Measurements from ENCODE around the gene IGSF21. TPM values are rescaled to one million over a fixed set of nuclear protein-coding genes. Genes with fewer than 3 reads are reported as not detected.

The IGSF21 gene
- total and polyA plus RNA-seq, 11 donors = 0.54 to 2.2 (median 0.94) TPM; not detected in 1

- no peak for TF ChIP-seq POLR2A (IDR thresholded peaks at IDR 0.05)
- TF ChIP-seq, protein P1, sequence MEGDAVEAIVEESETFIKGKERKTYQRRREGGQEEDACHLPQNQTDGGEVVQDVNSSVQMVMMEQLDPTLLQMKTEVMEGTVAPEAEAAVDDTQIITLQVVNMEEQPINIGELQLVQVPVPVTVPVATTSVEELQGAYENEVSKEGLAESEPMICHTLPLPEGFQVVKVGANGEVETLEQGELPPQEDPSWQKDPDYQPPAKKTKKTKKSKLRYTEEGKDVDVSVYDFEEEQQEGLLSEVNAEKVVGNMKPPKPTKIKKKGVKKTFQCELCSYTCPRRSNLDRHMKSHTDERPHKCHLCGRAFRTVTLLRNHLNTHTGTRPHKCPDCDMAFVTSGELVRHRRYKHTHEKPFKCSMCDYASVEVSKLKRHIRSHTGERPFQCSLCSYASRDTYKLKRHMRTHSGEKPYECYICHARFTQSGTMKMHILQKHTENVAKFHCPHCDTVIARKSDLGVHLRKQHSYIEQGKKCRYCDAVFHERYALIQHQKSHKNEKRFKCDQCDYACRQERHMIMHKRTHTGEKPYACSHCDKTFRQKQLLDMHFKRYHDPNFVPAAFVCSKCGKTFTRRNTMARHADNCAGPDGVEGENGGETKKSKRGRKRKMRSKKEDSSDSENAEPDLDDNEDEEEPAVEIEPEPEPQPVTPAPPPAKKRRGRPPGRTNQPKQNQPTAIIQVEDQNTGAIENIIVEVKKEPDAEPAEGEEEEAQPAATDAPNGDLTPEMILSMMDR (IDR thresholded peaks at IDR 0.05) = no peak
- H3K36me3 ChIP-seq = no peaks in the 10 kb centered on the region
- H3K27me3 ChIP-seq = peaks cover 0 to 39% (median 0%) of the 10 kb centered on the region in 9 donors
- ATAC-seq (no peak), DNase-seq (no peak)
- H3K4me1 ChIP-seq = no peaks in the 10 kb centered on the region
- no peak overlapping the region for H3K4me3 ChIP-seq
- intact Hi-C loops (cut with DNase I) = no loop called here
- WGBS, 4 donors = 51 to 59% (median 56%) methylated on average over 3 of the region's 3 CpGs
- H3K9me3 ChIP-seq = peaks cover 0 to 4% (median 0%) of the 10 kb centered on the region in 12 donors
- no peak overlapping the region for H3K27ac ChIP-seq
Observed at GRCh38 chr1:18417316-18418269, 310.0 kb downstream of the IGSF21 start.

DNA sequence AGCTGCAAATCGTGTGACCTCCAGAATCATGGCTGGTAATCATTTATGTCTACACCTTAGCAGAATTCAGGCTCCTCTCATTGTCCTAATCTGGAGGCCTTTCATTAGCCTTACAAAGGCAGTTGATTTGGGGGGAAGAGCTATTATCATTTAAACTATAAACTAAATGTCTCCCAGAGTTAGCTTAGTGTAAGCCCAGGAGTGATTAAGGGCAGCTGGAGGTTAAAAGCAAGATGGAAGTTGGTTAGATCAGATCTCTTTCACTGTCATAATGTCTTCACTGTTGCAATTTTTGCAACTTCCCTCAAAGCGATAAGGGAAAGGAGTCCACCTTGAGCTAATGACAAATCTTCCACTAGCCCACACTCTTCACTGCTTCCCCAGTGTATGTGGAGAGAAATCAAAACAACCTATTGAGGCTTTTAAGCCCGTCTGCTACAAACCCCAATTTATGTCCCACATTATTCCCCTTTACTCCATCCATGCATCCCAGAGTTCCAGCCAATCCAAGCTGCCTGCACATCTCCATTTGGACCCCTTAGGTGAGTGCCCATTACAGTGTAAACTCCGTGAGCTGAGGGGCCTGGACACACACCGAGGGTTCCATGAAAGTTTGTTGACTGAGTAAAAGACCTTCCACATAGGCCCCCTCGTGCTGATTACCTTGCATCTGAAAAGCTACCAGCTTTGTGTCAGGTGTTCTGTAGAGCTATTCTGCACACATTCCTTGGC is 311.7 kb downstream of the IGSF21 start:
- H3K27me3 ChIP-seq = peaks cover 0 to 44% (median 0%) of the 10 kb centered on the region in 9 donors
- no peak for TF ChIP-seq POLR2A (IDR thresholded peaks at IDR 0.05)
- TF ChIP-seq, protein P1 (IDR thresholded peaks at IDR 0.05) = no peak
- ATAC-seq (no peak), DNase-seq (no peak)
- no peak overlapping the region for H3K27ac ChIP-seq
- 61 to 69% (median 63%) methylated on average over 6 of the region's 6 CpGs for WGBS, 4 donors
- H3K4me1 ChIP-seq = no peaks in the 10 kb centered on the region
- no peaks in the 10 kb centered on the region for H3K36me3 ChIP-seq
- H3K4me3 ChIP-seq = no peak overlapping the region
- intact Hi-C loops (cut with DNase I) = no loop called here
- H3K9me3 ChIP-seq = no peaks in the 10 kb centered on the region

- Histone ChIP-seq H3K36me3 (no peaks in the 10 kb centered on the region), H3K4me3 (no peak overlapping the region), H3K9me3 (peaks cover 0 to 1% (median 0%) of the 10 kb centered on the region in 12 donors), H3K27ac (no peak overlapping the region), H3K27me3 (peaks cover 0 to 49% (median 0%) of the 10 kb centered on the region in 9 donors), H3K4me1 (no peaks in the 10 kb centered on the region)
- no peak for DNase-seq
- TF ChIP-seq POLR2A (IDR thresholded peaks at IDR 0.05) = no peak
- TF ChIP-seq, protein P1 (IDR thresholded peaks at IDR 0.05) = no peak
- intact Hi-C loops (cut with DNase I) = no loop called here
- ATAC-seq = no peak
- WGBS, 4 donors = 77 to 90% (median 84%) methylated on average over 5 of the region's 5 CpGs
Observed at GRCh38 chr1:18419845-18420184, 312.2 kb downstream of the IGSF21 start.
